ENCODE results near the gene HSPA8. TPM values are rescaled to one million over a fixed set of nuclear protein-coding genes. Genes with fewer than 3 reads are reported as not detected.

The HSPA8 gene
- total and polyA plus RNA-seq, 2 of the 8 experiments (the other 6 are each of a cell fraction or from before 2014, with no cell fraction given): 1,491 to 2,155 TPM

GRCh38 chr11:123085497-123085896 lies 23.6 kb upstream of the HSPA8 start:
- POLR2A ChIA-PET (ENCODE audit: partially characterized antibody): interaction anchor here (1.0 kb wide), 1 partner anchor 23 kb away, joined by 5 read pairs; the partner anchor contains the start of gene HSPA8
- no peaks in the 10 kb centered on the region for H3K27me3 ChIP-seq (replicated peaks in 1 of 4; ENCODE audit: control insufficient read depth in 3 of 4, extremely low read depth in 1 of 4, insufficient read depth in 3 of 4, low read length in 3 of 4)
- TF ChIP-seq SIRT6 (IDR thresholded peaks at IDR 0.05; ENCODE audit: low read length): no peak
- TF ChIP-seq JUND (IDR thresholded peaks at IDR 0.05; ENCODE audit: low read length): no peak
- no peak for TF ChIP-seq CTBP2 (IDR thresholded peaks at IDR 0.05; ENCODE audit: borderline replicate concordance, insufficient read depth, insufficient read length, low read length)
- TF ChIP-seq RAD21 (IDR thresholded peaks at IDR 0.05 in 1 of 2, conservative IDR thresholded peaks at IDR 0.05 in 1 of 2; ENCODE audit: low read depth in 2 of 2, low read length in 2 of 2): no peak
- no peak for TF ChIP-seq HDAC6 (IDR thresholded peaks at IDR 0.05; ENCODE audit: low read depth, low read length)

More at GRCh38 chr11:123085497-123085896, 23.6 kb upstream of the HSPA8 start:
- no peaks in the 10 kb centered on the region for H3K4me1 ChIP-seq (replicated peaks in 1 of 4; ENCODE audit: control insufficient read depth in 3 of 4, insufficient read depth in 4 of 4, low read length in 3 of 4)
- H4K91ac ChIP-seq (replicated peaks; ENCODE audit: insufficient read length, low read length): no peak overlapping the region
- H3K4me2 ChIP-seq (ENCODE audit: insufficient read depth in 1 of 2, low read depth in 2 of 2, low read length in 2 of 2): no peak overlapping the region
- no peak overlapping the region for H2AK5ac ChIP-seq (ENCODE audit: low read depth, low read length)
- no peaks in the 10 kb centered on the region for H3K79me1 ChIP-seq (ENCODE audit: low read depth, low read length)
- H2BK120ac ChIP-seq (replicated peaks; ENCODE audit: low read depth, low read length): no peak overlapping the region
- H2AFZ ChIP-seq (ENCODE audit: low read length): no peak overlapping the region
- H4K5ac ChIP-seq (ENCODE audit: insufficient read length, low read depth, low read length): no peak overlapping the region
- no peak overlapping the region for H3K4me3 ChIP-seq (ENCODE audit: extremely low read depth in 1 of 4, insufficient read depth in 2 of 4, low read depth in 3 of 4, low read length in 4 of 4)
- no peak overlapping the region for H4K8ac ChIP-seq (ENCODE audit: extremely low read depth, insufficient read depth, low read length)
- no peak overlapping the region for H3K56ac ChIP-seq (replicated peaks; ENCODE audit: insufficient read length, low read depth, low read length)
- no peak overlapping the region for H3K9ac ChIP-seq (replicated peaks in 1 of 4; ENCODE audit: extremely low read depth in 1 of 4, low read depth in 3 of 4, low read length in 3 of 4)
- H3K79me2 ChIP-seq (ENCODE audit: control insufficient read depth in 1 of 2, insufficient read depth in 2 of 2, low read length in 2 of 2): no peaks in the 10 kb centered on the region
- no peak overlapping the region for H2BK5ac ChIP-seq (ENCODE audit: low read depth, low read length)
- H3K23ac ChIP-seq (ENCODE audit: insufficient read length): no peak overlapping the region
- peaks cover 0 to 3% (median 1%) of the 10 kb centered on the region in 4 experiments; a peak in 3 of 8 replicates for H3K36me3 ChIP-seq (ENCODE audit: control insufficient read depth in 2 of 4, insufficient read depth in 4 of 4, low read length in 3 of 4)
- no peak overlapping the region for H3K4ac ChIP-seq (replicated peaks; ENCODE audit: insufficient read length, low read depth, low read length)
- no peak overlapping the region for H2BK20ac ChIP-seq (ENCODE audit: low read length)
- H2BK12ac ChIP-seq (ENCODE audit: low read depth, low read length): no peak overlapping the region
- CTCF ChIA-PET (ENCODE audit: partially characterized antibody): interaction anchor here (1.0 to 2.1 kb wide), 3 partner anchors 11 to 31 kb away, joined by 3 to 7 read pairs (median 4); no protein-coding TSS in a partner anchor
- WGBS, 2 experiments (ENCODE audit: extremely low coverage in 1 of 2, insufficient coverage in 1 of 2, insufficient read length in 1 of 2, insufficient replicate concordance in 2 of 2, low coverage in 1 of 2, low lambda C conversion rate in 2 of 2, missing lambda C conversion rate in 1 of 2): 86% methylated on average over 5 of the region's 5 CpGs; no CpG with 5 or more reads in 1 of the 2 experiments
- H2BK15ac ChIP-seq (ENCODE audit: low read length): no peak overlapping the region
- H3K14ac ChIP-seq (ENCODE audit: insufficient read length): no peak overlapping the region
- H3K27ac ChIP-seq (ENCODE audit: low read depth, low read length): no peak overlapping the region
- no peak overlapping the region for H3K18ac ChIP-seq (ENCODE audit: extremely low read depth, low read length)
- FAIRE-seq (no peak), DNase-seq (ENCODE audit: low read depth in 1 of 2, low spot score in 2 of 2) (no peak)
- H4K20me1 ChIP-seq (replicated peaks in 1 of 2; ENCODE audit: control insufficient read depth in 1 of 2, insufficient read depth in 2 of 2, low read length in 2 of 2): no peaks in the 10 kb centered on the region
- H3K9me3 ChIP-seq (ENCODE audit: insufficient read depth in 2 of 2, low read depth in 1 of 2, low read length in 1 of 2): no peaks in the 10 kb centered on the region
- H3K23me2 ChIP-seq (ENCODE audit: low read depth, low read length): no peaks in the 10 kb centered on the region
